Mesenteric fat pad (tissue), 1 donor: ENCODE data around the gene FLRT1. TPM values are rescaled to one million over a fixed set of nuclear protein-coding genes. Genes with fewer than 3 reads are reported as not detected.

Experiments
- DNase-seq: peaks from one replicate; pipeline ENCODE4 v3.0.0-alpha.2; 2020; ENCODE audit warnings: low spot score
- total RNA-seq: library from RNA; stranded (reverse); fragmentation: NEBNext Ultra II Directional; extraction: Animal tissue kit (Norgen Biotek cat#: 25700); gene quantifications from one replicate; pipeline ENCODE4 v1.2.1, GENCODE V29; 2021
- donor health status: DM: yes; HTN: yes; CAD: no.

The FLRT1 gene
- total RNA-seq, 1 donor from 2014 or later, result not detected

GRCh38 chr11:64006398-64006797, 29.3 kb upstream of the FLRT1 start:
- no peak for DNase-seq

GRCh38 chr11:64007160-64007628, 28.5 kb upstream of the FLRT1 start:
- no peak for DNase-seq

GRCh38 chr11:64007629-64008282, 28.0 kb upstream of the FLRT1 start:
- peak; percentile 93 for DNase-seq

GRCh38 chr11:64008283-64008913, 27.3 kb upstream of the FLRT1 start:
- DNase-seq, result no peak

GRCh38 chr11:64008914-64009633, 26.7 kb upstream of the FLRT1 start:
- DNase-seq, result no peak

GRCh38 chr11:64009710-64010109, 26.0 kb upstream of the FLRT1 start:
- no peak for DNase-seq

- no peak for DNase-seq
These were observed 24.9 kb upstream of the FLRT1 start for GRCh38 chr11:64010783-64011182.

GRCh38 chr11:64011371-64011770, 24.4 kb upstream of the FLRT1 start:
- DNase-seq, result no peak

- no peak for DNase-seq
These were observed 22.4 kb upstream of the FLRT1 start for GRCh38 chr11:64013141-64013896.

GRCh38 chr11:64014356-64014755, 21.4 kb upstream of the FLRT1 start:
- DNase-seq, result no peak

- DNase-seq, result no peak
These were observed 20.2 kb upstream of the FLRT1 start for GRCh38 chr11:64015510-64015909.

- DNase-seq, result no peak
These were observed 19.5 kb upstream of the FLRT1 start for GRCh38 chr11:64015935-64016845.

- DNase-seq, result no peak
These were observed 17.8 kb upstream of the FLRT1 start for GRCh38 chr11:64017945-64018224.

GRCh38 chr11:64018310-64018709, 17.4 kb upstream of the FLRT1 start:
- DNase-seq, result no peak

- no peak for DNase-seq
These were observed 16.4 kb upstream of the FLRT1 start for GRCh38 chr11:64019106-64020037.

- no peak for DNase-seq
These were observed 14.6 kb upstream of the FLRT1 start for GRCh38 chr11:64020976-64021756.

GRCh38 chr11:64021757-64022093, 14.0 kb upstream of the FLRT1 start:
- DNase-seq, result no peak

- no peak for DNase-seq
These were observed 13.5 kb upstream of the FLRT1 start for GRCh38 chr11:64022125-64022784.
